Measurements from ENCODE around the gene SNX18.
A peak's percentile ranks its signal among the peaks of the same experiment; 100 is the strongest.

SNX18 gene

GRCh38 chr5:54516051-54516655 lies 1.4 kb upstream of the SNX18 start:
- Histone ChIP-seq H3K27me3 (ENCODE audit: insufficient read depth, low read length, poor library complexity, severe bottlenecking) (no peaks in the 10 kb centered on the region), H3K4me3 (ENCODE audit: low read length, poor library complexity, severe bottlenecking) (no peak overlapping the region), H3K4me2 (ENCODE audit: low read depth, low read length, poor library complexity, severe bottlenecking) (no peak overlapping the region), H3F3A (ENCODE audit: low read depth) (no peaks in the 10 kb centered on the region), H3K9me2 (replicated peaks; ENCODE audit: low read depth, low read length) (no peaks in the 10 kb centered on the region), H4K20me1 (ENCODE audit: insufficient read depth, low read length, poor library complexity, severe bottlenecking) (no peaks in the 10 kb centered on the region), H3K9me3 (ENCODE audit: insufficient read depth, low read depth, low read length) (no peaks in the 10 kb centered on the region), H2AFZ (ENCODE audit: low read length) (no peak overlapping the region), H3K79me2 (ENCODE audit: insufficient read depth, low read length) (peaks cover 26% of the 10 kb centered on the region), H3K4me1 (ENCODE audit: insufficient read depth, low read length, poor library complexity, severe bottlenecking) (peaks cover 29% of the 10 kb centered on the region), H3K9ac (ENCODE audit: low read depth, low read length, poor library complexity, severe bottlenecking) (no peak overlapping the region), H3K36me3 (ENCODE audit: insufficient read depth, low read length) (no peaks in the 10 kb centered on the region)
- no peak for TF ChIP-seq EZH2phosphoT487 (IDR thresholded peaks at IDR 0.05; ENCODE audit: borderline replicate concordance)
- no peak for TF ChIP-seq CTCF (conservative IDR thresholded peaks at IDR 0.05; ENCODE audit: low read length)

GRCh38 chr5:54517174-54517511 lies 416 bp upstream of the SNX18 start:
- Histone ChIP-seq H3F3A (ENCODE audit: low read depth) (no peaks in the 10 kb centered on the region), H2AFZ (ENCODE audit: low read length) (peak overlapping the region; percentile 90), H3K9ac (ENCODE audit: low read depth, low read length, poor library complexity, severe bottlenecking) (no peak overlapping the region), H4K20me1 (ENCODE audit: insufficient read depth, low read length, poor library complexity, severe bottlenecking) (no peaks in the 10 kb centered on the region), H3K4me3 (ENCODE audit: low read length, poor library complexity, severe bottlenecking) (peak overlapping the region; percentile 65), H3K27me3 (ENCODE audit: insufficient read depth, low read length, poor library complexity, severe bottlenecking) (no peaks in the 10 kb centered on the region), H3K79me2 (ENCODE audit: insufficient read depth, low read length) (peaks cover 28% of the 10 kb centered on the region), H3K9me2 (replicated peaks; ENCODE audit: low read depth, low read length) (no peaks in the 10 kb centered on the region), H3K4me2 (ENCODE audit: low read depth, low read length, poor library complexity, severe bottlenecking) (peak overlapping the region; percentile 76), H3K4me1 (ENCODE audit: insufficient read depth, low read length, poor library complexity, severe bottlenecking) (peaks cover 38% of the 10 kb centered on the region), H3K36me3 (ENCODE audit: insufficient read depth, low read length) (no peaks in the 10 kb centered on the region), H3K9me3 (ENCODE audit: insufficient read depth, low read depth, low read length) (no peaks in the 10 kb centered on the region)
- TF ChIP-seq EZH2phosphoT487 (IDR thresholded peaks at IDR 0.05; ENCODE audit: borderline replicate concordance) (no peak), CTCF (conservative IDR thresholded peaks at IDR 0.05; ENCODE audit: low read length) (no peak)

GRCh38 chr5:54518146-54518817 lies 723 bp downstream of the SNX18 start:
- Histone ChIP-seq H3K79me2 (ENCODE audit: insufficient read depth, low read length) (peaks cover 34% of the 10 kb centered on the region), H3K9me3 (ENCODE audit: insufficient read depth, low read depth, low read length) (no peaks in the 10 kb centered on the region), H3K4me1 (ENCODE audit: insufficient read depth, low read length, poor library complexity, severe bottlenecking) (peaks cover 50% of the 10 kb centered on the region), H2AFZ (ENCODE audit: low read length) (peak overlapping the region; percentile 95), H3F3A (ENCODE audit: low read depth) (no peaks in the 10 kb centered on the region), H3K4me3 (ENCODE audit: low read length, poor library complexity, severe bottlenecking) (peak overlapping the region; percentile 89), H3K27me3 (ENCODE audit: insufficient read depth, low read length, poor library complexity, severe bottlenecking) (no peaks in the 10 kb centered on the region), H3K36me3 (ENCODE audit: insufficient read depth, low read length) (no peaks in the 10 kb centered on the region), H3K9me2 (replicated peaks; ENCODE audit: low read depth, low read length) (no peaks in the 10 kb centered on the region), H4K20me1 (ENCODE audit: insufficient read depth, low read length, poor library complexity, severe bottlenecking) (no peaks in the 10 kb centered on the region), H3K4me2 (ENCODE audit: low read depth, low read length, poor library complexity, severe bottlenecking) (peak overlapping the region; percentile 72), H3K9ac (ENCODE audit: low read depth, low read length, poor library complexity, severe bottlenecking) (peak overlapping the region; percentile 80)
- TF ChIP-seq EZH2phosphoT487 (IDR thresholded peaks at IDR 0.05; ENCODE audit: borderline replicate concordance) (no peak), CTCF (conservative IDR thresholded peaks at IDR 0.05; ENCODE audit: low read length) (no peak)

All from Loucy (cell line).